HTR-8/SVneo (cell line): ENCODE results near the gene PLA2G1B.

Experiments used
- DNase-seq: peaks from one replicate; pipeline ENCODE4 v3.0.0; 2011; ENCODE audit warnings: low spot score, mixed read lengths; ENCODE audit not compliant: insufficient read length
- FAIRE-seq: peaks from 2 replicates; lab custom pipeline; 2011; peaks lifted over from hg19 to GRCh38; lab: Jason Lieb, UNC

Gene PLA2G1B

GRCh38 chr12:120332523-120332922 lies 4.9 kb upstream of the PLA2G1B start:
- DNase-seq (no peak), FAIRE-seq (no peak)

GRCh38 chr12:120332041-120332440 lies 4.5 kb upstream of the PLA2G1B start:
- FAIRE-seq (no peak), DNase-seq (no peak)

GRCh38 chr12:120331390-120331789 lies 3.8 kb upstream of the PLA2G1B start:
- no peak for DNase-seq
- no peak for FAIRE-seq

GRCh38 chr12:120328228-120328627 lies 649 bp upstream of the PLA2G1B start:
- FAIRE-seq (no peak), DNase-seq (no peak)

- DNase-seq: no peak
- no peak for FAIRE-seq
Observed at GRCh38 chr12:120324841-120325417, 2.6 kb downstream of the PLA2G1B start.

- no peak for FAIRE-seq
- no peak for DNase-seq
Observed at GRCh38 chr12:120323772-120324171, 3.8 kb downstream of the PLA2G1B start.

GRCh38 chr12:120321382-120322202 lies 6.0 kb downstream of the PLA2G1B start:
- FAIRE-seq (no peak), DNase-seq (no peak)

GRCh38 chr12:120317224-120318105 lies 10.1 kb downstream of the PLA2G1B start:
- peak; percentile 99 for FAIRE-seq
- peak; percentile 99 for DNase-seq

- DNase-seq (no peak), FAIRE-seq (no peak)
Observed at GRCh38 chr12:120316798-120317223, 10.8 kb downstream of the PLA2G1B start.

GRCh38 chr12:120314220-120314619 lies 13.4 kb downstream of the PLA2G1B start:
- FAIRE-seq (no peak), DNase-seq (no peak)

GRCh38 chr12:120301962-120302815 lies 25.4 kb downstream of the PLA2G1B start, which contains the start of gene SIRT4:
TSS of gene SIRT4 (plus strand) at chr12:120302321. CDS start at chr12:120303562, 1,241 bp downstream.
- DNase-seq (peak; percentile 96), FAIRE-seq (peak; percentile 90)

- no peak for FAIRE-seq
Observed at GRCh38 chr12:120292661-120293531, 34.7 kb downstream of the PLA2G1B start, which contains the start of gene RNU4-1. TSS of gene RNU4-1 (minus strand) at chr12:120293237.

GRCh38 chr12:120292411-120292660 lies 35.2 kb downstream of the PLA2G1B start:
- DNase-seq: no peak
- no peak for FAIRE-seq

More at GRCh38 chr12:120292661-120293531, 34.7 kb downstream of the PLA2G1B start, which contains the start of gene RNU4-1:
- peak; percentile 54 for DNase-seq

- no peak for DNase-seq
- no peak for FAIRE-seq
Observed at GRCh38 chr12:120290609-120291305, 36.8 kb downstream of the PLA2G1B start.

GRCh38 chr12:120287491-120287890 lies 40.1 kb downstream of the PLA2G1B start:
- no peak for DNase-seq
- FAIRE-seq: no peak

- DNase-seq: no peak
- no peak for FAIRE-seq
Observed at GRCh38 chr12:120286768-120287490, 40.6 kb downstream of the PLA2G1B start.

- FAIRE-seq (no peak), DNase-seq (no peak)
Observed at GRCh38 chr12:120284381-120284780, 43.2 kb downstream of the PLA2G1B start.

GRCh38 chr12:120283318-120283717 lies 44.3 kb downstream of the PLA2G1B start:
- FAIRE-seq (no peak), DNase-seq (no peak)
